ENCODE measurements around the gene BACH2.
"Not testable (repeated sequence)": the region's sequence is repeated elsewhere in the genome, so short reads cannot be mapped to it uniquely, and the experiment has no call there.

BACH2 gene

DNA sequence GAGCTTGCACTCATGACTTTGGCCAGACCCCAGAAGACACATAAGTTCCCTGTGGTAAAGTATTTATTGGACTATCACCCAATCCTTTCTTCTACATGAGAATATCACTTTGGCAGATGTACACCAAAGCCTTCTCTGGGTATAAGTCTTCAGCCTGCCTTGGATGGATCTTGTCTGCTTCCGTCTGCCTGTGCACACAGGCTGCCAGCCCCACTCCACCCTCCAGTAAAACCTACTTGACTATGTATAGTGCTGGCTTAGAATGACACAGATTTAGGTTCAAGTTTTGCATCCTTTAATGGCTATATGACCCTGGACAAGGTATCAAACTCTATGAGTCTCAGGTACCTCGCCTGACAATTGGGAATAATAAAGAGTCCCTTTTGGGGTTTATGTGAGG is 63.4 kb downstream of the BACH2 start:
- DNase-seq = no peak

- no peak for DNase-seq
Measured at GRCh38 chr6:90231798-90232197, 64.8 kb downstream of the BACH2 start.

- no peak for DNase-seq
Measured at GRCh38 chr6:90231308-90231707, 65.3 kb downstream of the BACH2 start.

DNA sequence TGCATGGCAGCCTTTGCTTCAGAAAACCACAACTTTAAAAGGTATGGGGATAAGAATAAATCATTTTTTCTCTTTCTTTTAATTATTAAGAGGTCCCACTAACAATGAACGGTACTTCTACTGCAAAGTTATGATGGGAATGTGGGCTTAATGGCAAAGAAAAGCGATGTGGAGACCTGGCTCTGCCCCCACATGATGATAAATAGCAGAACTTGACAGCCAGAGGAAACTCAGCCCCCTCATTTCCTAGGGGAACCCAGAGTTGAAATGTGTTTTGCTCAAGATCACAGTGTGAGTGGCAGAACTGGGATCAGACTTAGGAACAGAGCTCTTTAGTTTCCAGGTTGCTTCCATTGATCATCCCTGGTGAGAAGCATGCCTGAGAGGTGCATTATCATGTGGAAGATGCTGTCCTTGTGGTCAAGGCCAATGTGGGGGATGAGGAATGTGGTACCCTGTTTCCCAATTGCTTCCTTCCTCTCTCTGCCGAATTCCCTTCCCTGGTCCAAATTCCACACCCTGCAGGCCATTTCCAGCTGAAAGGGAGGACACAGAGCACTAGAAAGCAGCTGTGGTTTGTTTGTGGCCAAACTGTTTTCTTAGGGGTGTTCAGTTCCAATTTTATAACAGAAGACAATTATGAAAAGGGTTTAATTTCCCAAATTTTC is 66.0 kb downstream of the BACH2 start:
- no peak for DNase-seq

- peak; percentile 54 for DNase-seq
Measured at GRCh38 chr6:90229331-90230010, 67.2 kb downstream of the BACH2 start.

GRCh38 chr6:90227673-90228072 is 69.0 kb downstream of the BACH2 start:
- DNase-seq = no peak

DNA sequence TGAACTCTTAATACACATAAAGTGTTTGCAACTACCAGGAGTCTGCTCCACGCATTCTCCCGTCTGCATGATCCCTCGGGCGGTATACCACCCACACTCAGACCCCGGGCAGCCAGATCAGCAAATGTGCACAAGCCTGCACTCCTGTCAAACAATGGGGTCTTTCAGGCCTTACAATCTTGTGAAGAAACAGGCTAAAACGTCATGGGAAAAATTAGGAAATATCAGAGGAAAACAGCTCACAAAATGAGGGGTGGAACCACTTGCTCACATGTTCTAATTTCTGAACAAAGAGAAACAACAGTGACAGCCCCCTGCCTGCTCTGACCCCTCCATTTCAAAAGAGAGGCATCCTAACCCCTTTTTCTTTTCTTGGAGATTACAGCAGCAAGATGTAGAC is 69.4 kb downstream of the BACH2 start:
- DNase-seq = no peak

- no peak for DNase-seq
Measured at GRCh38 chr6:90226257-90226656, 70.4 kb downstream of the BACH2 start.

- no peak for DNase-seq
Measured at GRCh38 chr6:90224196-90224595, 72.4 kb downstream of the BACH2 start.

DNA sequence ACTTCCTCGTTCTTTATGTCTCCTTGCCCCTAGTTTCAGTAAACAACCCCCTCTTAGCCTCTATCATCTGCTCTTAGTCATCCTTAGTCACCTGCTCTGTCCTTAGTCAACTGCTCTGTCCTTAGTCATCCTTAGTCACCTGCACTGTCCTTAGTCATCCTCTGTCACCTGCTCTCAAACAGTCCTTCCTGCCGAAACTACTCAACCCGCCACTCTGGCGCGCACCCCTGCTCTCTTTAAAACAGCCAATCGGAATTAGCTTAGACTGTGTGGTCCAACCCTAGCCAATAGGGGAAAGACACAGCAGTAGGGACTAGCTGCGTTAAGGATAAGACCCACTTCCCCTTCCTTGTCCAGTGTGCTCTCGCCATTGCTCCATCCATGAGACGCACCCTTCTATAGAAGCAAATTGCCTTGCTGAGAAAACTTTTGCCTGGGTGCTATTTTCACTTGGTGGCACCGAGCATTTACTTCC is 73.9 kb downstream of the BACH2 start:
- no peak for DNase-seq

GRCh38 chr6:90222008-90222407 is 74.6 kb downstream of the BACH2 start:
- no peak for DNase-seq

DNA sequence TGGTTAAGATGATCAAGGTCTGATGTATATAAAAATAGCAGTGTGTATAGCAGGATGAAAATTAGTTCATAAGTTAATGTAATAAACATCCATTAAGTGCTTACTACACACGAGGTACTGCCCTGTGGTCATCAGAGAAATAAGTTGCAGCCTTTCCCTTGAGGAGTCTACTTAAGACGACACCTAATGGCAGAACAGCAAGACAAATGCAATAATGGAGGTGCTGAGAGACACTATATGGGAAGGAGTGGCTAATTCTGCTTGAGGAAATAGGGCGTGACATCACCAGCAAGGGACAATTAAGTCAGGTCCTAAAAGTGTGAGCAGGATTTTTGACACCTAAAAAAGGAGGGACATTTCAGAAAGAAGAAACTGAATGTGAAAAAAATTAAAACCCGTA is 75.2 kb downstream of the BACH2 start:
- no peak for DNase-seq

DNA sequence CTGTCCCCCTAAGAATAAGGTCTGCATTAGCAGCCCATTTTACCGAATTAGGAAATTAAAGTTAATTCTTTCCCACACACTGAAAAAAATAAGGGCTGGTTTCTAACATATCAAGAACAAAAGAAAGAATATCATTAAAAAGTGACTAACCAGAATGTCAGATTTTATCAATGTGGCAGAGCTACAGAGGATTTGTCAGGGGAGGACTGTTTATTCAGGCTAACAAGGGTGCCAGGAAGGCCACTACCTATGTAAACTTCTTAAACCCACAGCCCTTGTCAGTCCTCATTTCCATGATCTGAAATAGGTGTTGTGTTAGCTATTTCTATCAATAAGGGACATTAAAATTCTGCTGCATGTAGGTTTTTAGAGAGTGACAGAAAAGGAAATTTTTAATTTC is 76.4 kb downstream of the BACH2 start:
- DNase-seq = no peak

DNA sequence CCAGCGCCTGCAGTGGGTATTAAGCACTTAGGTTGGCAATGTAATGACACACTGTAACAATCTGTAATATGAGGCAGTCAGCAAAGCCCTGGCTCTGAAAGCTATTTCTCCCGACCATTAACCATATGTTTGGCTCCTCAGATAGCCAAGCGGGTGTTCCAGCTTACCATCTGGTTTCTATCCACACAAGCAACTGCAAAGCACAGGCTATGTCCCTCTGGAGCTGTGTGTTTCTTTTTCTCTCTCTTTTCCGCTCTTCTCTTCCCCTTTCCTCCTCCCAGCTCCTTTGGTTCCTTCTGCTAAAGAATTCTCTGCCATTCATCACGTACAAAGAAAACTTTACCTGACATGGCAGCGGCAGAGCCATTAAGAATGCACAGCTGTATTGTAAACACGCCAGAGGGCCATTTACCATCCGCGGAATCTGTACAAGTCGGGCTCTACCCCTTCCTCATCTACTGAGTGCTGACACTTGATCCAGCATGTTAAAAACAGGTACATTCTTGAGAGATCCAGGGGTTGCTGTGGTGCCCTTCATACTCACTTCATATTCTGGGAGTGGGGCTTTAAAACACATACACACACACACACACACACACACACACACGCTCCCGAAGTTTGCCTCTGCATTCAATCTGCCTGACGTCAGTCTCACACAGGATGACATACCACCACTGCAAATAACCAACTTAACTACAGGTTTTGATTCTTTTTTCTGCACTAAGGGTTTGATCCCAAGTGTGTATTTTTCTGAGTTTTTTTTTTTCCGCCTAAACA is 77.2 kb downstream of the BACH2 start:
- DNase-seq = peak; percentile 96

GRCh38 chr6:90218959-90219208 is 77.8 kb downstream of the BACH2 start:
- no peak for DNase-seq

- no peak for DNase-seq
Measured at GRCh38 chr6:90217506-90218127, 79.0 kb downstream of the BACH2 start.

- no peak for DNase-seq
Measured at GRCh38 chr6:90216072-90216977, 80.3 kb downstream of the BACH2 start.

DNA sequence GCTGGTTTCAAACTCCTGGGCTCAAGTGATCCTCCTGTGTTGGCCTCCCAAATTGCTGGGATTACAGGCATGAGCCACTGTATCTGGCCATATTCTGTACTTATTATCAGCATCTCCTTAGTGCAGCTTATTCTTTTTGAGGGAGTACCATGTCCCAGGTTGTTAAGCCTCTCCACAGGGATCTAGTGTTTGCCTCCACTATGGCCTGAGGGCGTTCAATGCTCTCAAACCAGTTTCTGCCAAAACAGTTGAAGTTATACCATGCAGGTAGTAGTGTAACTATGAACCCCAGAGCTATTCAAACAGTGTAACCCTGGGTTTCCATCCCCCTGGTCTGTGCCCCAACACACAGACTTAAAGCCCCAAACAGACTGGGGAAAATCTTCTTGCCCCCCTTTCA is 81.7 kb downstream of the BACH2 start:
- no peak for DNase-seq

DNA sequence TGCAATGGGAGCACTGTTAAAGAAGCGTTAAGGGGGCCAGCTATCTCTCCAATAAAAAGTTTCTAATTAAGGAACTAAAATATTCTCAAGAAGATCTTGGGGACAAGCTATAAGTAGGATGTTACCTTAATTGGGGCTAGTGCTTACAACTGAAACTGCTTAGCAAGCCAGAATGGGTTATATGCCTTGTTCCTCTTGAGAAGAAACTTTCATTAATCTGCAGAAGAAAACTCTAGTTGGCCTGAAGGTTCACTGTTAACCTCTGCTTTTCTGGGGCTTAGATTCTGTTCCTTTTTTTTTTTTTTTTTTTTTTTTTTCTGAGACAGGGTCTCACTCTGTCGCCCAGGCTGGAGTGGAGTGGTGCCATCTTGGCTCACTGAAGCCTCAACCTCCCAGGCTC is 82.2 kb downstream of the BACH2 start:
- no peak for DNase-seq

GRCh38 chr6:90212274-90212673 is 84.4 kb downstream of the BACH2 start:
- DNase-seq = peak; percentile 12

GRCh38 chr6:90209527-90209926 is 87.1 kb downstream of the BACH2 start:
- no peak for DNase-seq

- not testable (repeated sequence) for DNase-seq
Measured at GRCh38 chr6:90208690-90209089, 88.0 kb downstream of the BACH2 start.
